ENCODE measurements around the gene NPFF.

NPFF gene

DNA sequence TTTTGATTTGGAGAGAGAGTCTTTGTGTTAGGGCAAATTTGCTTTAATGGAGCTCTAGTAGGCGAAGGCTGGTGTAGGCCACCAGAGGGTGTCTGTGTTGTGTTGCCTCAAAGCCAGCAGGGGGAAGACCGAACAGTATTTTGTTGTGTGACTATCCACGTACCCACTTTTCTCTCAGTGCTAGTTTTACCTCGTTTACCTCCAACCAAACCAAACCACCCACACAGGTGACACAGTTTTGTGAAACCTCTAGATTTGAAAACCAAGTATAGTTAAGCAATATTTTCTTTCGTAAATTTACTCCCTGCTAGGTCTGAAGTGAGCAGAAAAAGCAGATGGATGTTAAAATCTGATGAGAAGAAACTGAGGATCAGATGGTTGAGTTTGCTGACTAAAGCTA is 36.3 kb upstream of the NPFF start:
- peaks cover 2% of the 10 kb centered on the region for H3K27me3 Mint-ChIP-seq (ENCODE audit: low read depth, poor library complexity)
- H3K9me3 Mint-ChIP-seq = no peaks in the 10 kb centered on the region
- TF ChIP-seq, protein P1, sequence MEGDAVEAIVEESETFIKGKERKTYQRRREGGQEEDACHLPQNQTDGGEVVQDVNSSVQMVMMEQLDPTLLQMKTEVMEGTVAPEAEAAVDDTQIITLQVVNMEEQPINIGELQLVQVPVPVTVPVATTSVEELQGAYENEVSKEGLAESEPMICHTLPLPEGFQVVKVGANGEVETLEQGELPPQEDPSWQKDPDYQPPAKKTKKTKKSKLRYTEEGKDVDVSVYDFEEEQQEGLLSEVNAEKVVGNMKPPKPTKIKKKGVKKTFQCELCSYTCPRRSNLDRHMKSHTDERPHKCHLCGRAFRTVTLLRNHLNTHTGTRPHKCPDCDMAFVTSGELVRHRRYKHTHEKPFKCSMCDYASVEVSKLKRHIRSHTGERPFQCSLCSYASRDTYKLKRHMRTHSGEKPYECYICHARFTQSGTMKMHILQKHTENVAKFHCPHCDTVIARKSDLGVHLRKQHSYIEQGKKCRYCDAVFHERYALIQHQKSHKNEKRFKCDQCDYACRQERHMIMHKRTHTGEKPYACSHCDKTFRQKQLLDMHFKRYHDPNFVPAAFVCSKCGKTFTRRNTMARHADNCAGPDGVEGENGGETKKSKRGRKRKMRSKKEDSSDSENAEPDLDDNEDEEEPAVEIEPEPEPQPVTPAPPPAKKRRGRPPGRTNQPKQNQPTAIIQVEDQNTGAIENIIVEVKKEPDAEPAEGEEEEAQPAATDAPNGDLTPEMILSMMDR (IDR thresholded peaks at IDR 0.05) = peak; percentile 69
- DNase-seq = peak; percentile 38
- H3K36me3 Mint-ChIP-seq (ENCODE audit: low read depth) = peaks cover 40% of the 10 kb centered on the region
- peaks cover 16% of the 10 kb centered on the region for H3K4me1 Mint-ChIP-seq
- H3K4me3 Mint-ChIP-seq = no peak overlapping the region
- H3K27ac Mint-ChIP-seq = peak overlapping the region; percentile 87

DNA sequence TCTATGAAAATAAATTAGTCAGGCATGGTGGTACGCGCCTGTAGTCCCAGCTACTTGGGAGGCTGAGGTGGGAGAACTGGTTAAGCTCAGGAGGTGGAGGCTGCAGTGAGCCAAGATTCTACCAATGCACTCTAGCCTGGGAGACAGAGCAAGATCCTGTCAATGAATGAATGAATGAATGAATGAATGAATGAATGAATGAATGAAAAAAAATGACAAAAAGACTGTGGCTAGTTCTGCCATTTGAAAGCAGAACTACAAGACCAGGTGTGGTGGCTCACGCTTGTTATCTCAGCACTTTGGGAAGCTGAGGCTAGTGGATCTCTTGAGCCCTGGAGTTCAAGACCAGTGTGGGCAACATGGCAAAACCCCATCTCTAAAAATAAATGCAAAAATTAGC is 32.2 kb upstream of the NPFF start:
- Mint-ChIP-seq H3K4me1 (peaks cover 22% of the 10 kb centered on the region), H3K27ac (no peak overlapping the region), H3K4me3 (no peak overlapping the region), H3K27me3 (ENCODE audit: low read depth, poor library complexity) (no peaks in the 10 kb centered on the region), H3K9me3 (no peaks in the 10 kb centered on the region), H3K36me3 (ENCODE audit: low read depth) (peaks cover 59% of the 10 kb centered on the region)
- DNase-seq = no peak
- TF ChIP-seq, protein P1 (IDR thresholded peaks at IDR 0.05) = no peak

DNA sequence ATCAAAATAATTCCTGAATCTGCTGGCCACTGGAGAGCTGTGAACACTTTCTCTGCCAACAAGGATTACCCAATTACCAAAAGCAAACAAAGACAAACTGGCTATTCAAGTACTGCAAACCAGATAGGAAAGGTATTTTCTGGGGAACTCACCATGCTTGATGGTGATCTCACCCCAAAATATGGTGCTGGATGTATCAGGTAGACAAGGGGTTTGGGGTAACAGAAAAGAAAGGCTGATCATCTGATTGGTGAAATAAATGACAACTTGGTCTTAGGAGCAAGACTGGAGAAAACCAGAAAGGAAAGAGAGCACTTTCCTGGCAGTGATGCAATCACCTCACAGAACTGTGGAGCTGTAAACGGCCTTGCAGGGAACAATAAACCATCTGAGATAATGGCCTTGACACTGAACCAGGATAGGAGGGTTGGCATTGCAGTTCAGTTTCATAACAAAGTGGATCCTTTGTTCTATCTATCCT is 31.0 kb upstream of the NPFF start:
- TF ChIP-seq, protein P1 (IDR thresholded peaks at IDR 0.05) = no peak
- H3K36me3 Mint-ChIP-seq (ENCODE audit: low read depth) = peaks cover 65% of the 10 kb centered on the region
- peaks cover 11% of the 10 kb centered on the region for H3K4me1 Mint-ChIP-seq
- no peaks in the 10 kb centered on the region for H3K9me3 Mint-ChIP-seq
- no peaks in the 10 kb centered on the region for H3K27me3 Mint-ChIP-seq (ENCODE audit: low read depth, poor library complexity)
- no peak overlapping the region for H3K27ac Mint-ChIP-seq
- no peak for DNase-seq
- H3K4me3 Mint-ChIP-seq = no peak overlapping the region

GRCh38 chr12:53536962-53537361 is 29.7 kb upstream of the NPFF start:
- H3K27ac Mint-ChIP-seq = no peak overlapping the region
- H3K9me3 Mint-ChIP-seq = no peaks in the 10 kb centered on the region
- no peaks in the 10 kb centered on the region for H3K27me3 Mint-ChIP-seq (ENCODE audit: low read depth, poor library complexity)
- TF ChIP-seq, protein P1 (IDR thresholded peaks at IDR 0.05) = no peak
- DNase-seq = no peak
- peaks cover 69% of the 10 kb centered on the region for H3K36me3 Mint-ChIP-seq (ENCODE audit: low read depth)
- no peak overlapping the region for H3K4me3 Mint-ChIP-seq
- H3K4me1 Mint-ChIP-seq = peaks cover 10% of the 10 kb centered on the region

DNA sequence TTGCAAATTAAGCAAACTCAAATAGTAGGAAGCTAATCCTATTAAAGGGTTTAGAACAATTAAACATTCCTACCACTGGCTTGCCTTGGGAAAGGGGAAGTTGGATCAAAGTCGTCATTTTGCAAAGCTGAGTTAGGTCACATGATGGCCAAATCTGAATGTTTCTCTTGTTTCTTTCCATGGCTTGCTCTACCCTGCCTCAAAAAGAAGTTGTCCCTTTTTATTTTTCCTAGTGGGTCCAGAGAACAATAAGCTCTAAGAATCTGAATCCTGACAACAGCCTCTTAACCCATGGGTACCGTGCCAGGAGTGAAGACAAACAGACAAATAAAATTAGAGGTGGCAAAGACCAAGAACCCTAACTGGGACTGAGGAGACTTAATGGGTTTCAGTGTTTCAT is 26.2 kb upstream of the NPFF start:
- no peak overlapping the region for H3K27ac Mint-ChIP-seq
- peaks cover 67% of the 10 kb centered on the region for H3K36me3 Mint-ChIP-seq (ENCODE audit: low read depth)

More for the DNA sequence above, 26.2 kb upstream of the NPFF start:
- no peak for DNase-seq
- no peaks in the 10 kb centered on the region for H3K9me3 Mint-ChIP-seq
- no peak overlapping the region for H3K4me3 Mint-ChIP-seq
- H3K27me3 Mint-ChIP-seq (ENCODE audit: low read depth, poor library complexity) = no peaks in the 10 kb centered on the region
- H3K4me1 Mint-ChIP-seq = peaks cover 5% of the 10 kb centered on the region
- TF ChIP-seq, protein P1 (IDR thresholded peaks at IDR 0.05) = no peak

Measured in nephron progenitor cell (in vitro differentiated cells).